B cell (primary cell): ENCODE data around the gene CASKIN2. TPM values are rescaled to one million over a fixed set of nuclear protein-coding genes. Genes with fewer than 3 reads are reported as not detected.

ENCODE experiments used
- ATAC-seq: fragments of 200-7000 bp; cut with Tn5 transposase; one replicate; pipeline ENCODE4 v1.10.0; 2021; ENCODE audit warnings: low read depth, mild to moderate bottlenecking, moderate number of reproducible peaks, moderate library complexity
- CTCF ChIA-PET: fragments of 350-600 bp; sonication (Branson Sonifier 250); formaldehyde crosslinking; loops from one replicate; lab custom pipeline; 2021; ENCODE audit warnings: antibody characterized with exemption, inconsistent platforms; lab: Charles Lee
- POLR2A ChIA-PET: fragments of 350-600 bp; sonication (Branson Sonifier 250); formaldehyde crosslinking; loops from one replicate; lab custom pipeline; 2021; ENCODE audit warnings: antibody characterized with exemption; lab: Charles Lee
- DNase-seq: peaks from one replicate; pipeline ENCODE4 v3.0.0; 2013
- H2AFZ ChIP-seq: 2 replicates; pipeline ENCODE4 v1.6.1; 2012; ENCODE audit warnings: mild to moderate bottlenecking, low read depth, low read length; ENCODE audit not compliant: insufficient read depth, poor library complexity, severe bottlenecking
- H3K27ac ChIP-seq, 2 donors: 1 replicate in 1 of 2; 2 replicates in 1 of 2; pipeline ENCODE4 v1.5.1; 2012 to 2013; ENCODE audit warnings: low read length in 2 of 2, mild to moderate bottlenecking in 2 of 2, moderate library complexity in 1 of 2
- H3K27me3 ChIP-seq, 4 experiments: fragments of 200-600 bp in 1 of 4; sonication (generic) in 1 of 4; replicated peaks in 1 of 4; 1 replicate in 2 of 4; 2 replicates in 2 of 4; pipeline versions ENCODE4 v1.6.1 to v1.7.0; 2013 to 2016; ENCODE audit warnings: low read length in 3 of 4, mild to moderate bottlenecking in 2 of 4, mixed read lengths in 1 of 4, moderate library complexity in 1 of 4; ENCODE audit not compliant: insufficient read depth in 4 of 4, control insufficient read depth in 3 of 4; ENCODE audit errors: control extremely low read depth in 1 of 4
- H3K36me3 ChIP-seq, 2 experiments: replicated peaks in 1 of 2; 1 replicate in 1 of 2; 2 replicates in 1 of 2; pipeline versions ENCODE4 v1.6.1 to v1.7.1; 2013; ENCODE audit warnings: low read length in 1 of 2; ENCODE audit not compliant: insufficient read depth in 2 of 2, control insufficient read depth in 1 of 2; ENCODE audit errors: control extremely low read depth in 1 of 2, extremely low read depth in 1 of 2
- H3K4me1 ChIP-seq, 2 donors: fragments of 200-600 bp in 1 of 2; sonication (generic) in 1 of 2; 1 replicate in 1 of 2; 2 replicates in 1 of 2; pipeline versions ENCODE4 v1.5.1 to v1.6.1; 2013 to 2017; ENCODE audit warnings: low read length in 2 of 2; ENCODE audit not compliant: control insufficient read depth in 2 of 2, insufficient read depth in 2 of 2
- H3K4me2 ChIP-seq: replicated peaks from 2 replicates; pipeline ENCODE3; 2012; ENCODE audit warnings: mild to moderate bottlenecking, low read depth, low read length; ENCODE audit not compliant: poor library complexity, severe bottlenecking
- H3K4me3 ChIP-seq, 5 experiments: fragments of 200-600 bp in 1 of 5; sonication (generic) in 1 of 5; 1 replicate in 3 of 5; 2 replicates in 2 of 5; pipeline versions ENCODE4 v1.5.1 to v1.7.0; 2011 to 2016; ENCODE audit warnings: low read length in 4 of 5, mild to moderate bottlenecking in 4 of 5, low read depth in 2 of 5, control low read depth in 1 of 5, moderate library complexity in 1 of 5; ENCODE audit not compliant: insufficient read depth in 1 of 5; ENCODE audit errors: control extremely low read depth in 1 of 5, extremely low read depth in 1 of 5
- H3K79me2 ChIP-seq: fragments of 200-600 bp; sonication (generic); one replicate; pipeline ENCODE4 v1.6.0; 2016; ENCODE audit warnings: low read length; ENCODE audit not compliant: control insufficient read depth, insufficient read depth
- H3K9ac ChIP-seq: fragments of 200-600 bp; sonication (generic); 2 replicates; pipeline ENCODE4 v1.6.1; 2017; ENCODE audit warnings: mild to moderate bottlenecking, low read length, moderate library complexity
- H3K9me3 ChIP-seq, 3 donors: one replicate each; pipeline versions ENCODE4 v1.6.1 to v1.7.1; 2013; ENCODE audit warnings: low read length in 2 of 3; ENCODE audit not compliant: control insufficient read depth in 2 of 3, insufficient read depth in 1 of 3; ENCODE audit errors: control extremely low read depth in 1 of 3
- H4K20me1 ChIP-seq: 2 replicates; pipeline ENCODE4 v1.6.0; 2012; ENCODE audit warnings: mild to moderate bottlenecking, low read length; ENCODE audit not compliant: insufficient read depth, control insufficient read depth, poor library complexity, severe bottlenecking
- H3K27ac Mint-ChIP-seq: one replicate; pipeline ENCODE4 v1.8.0; 2021; ENCODE audit warnings: mixed read lengths
- H3K27me3 Mint-ChIP-seq: one replicate; pipeline ENCODE4 v1.8.0; 2021; ENCODE audit warnings: mixed read lengths
- H3K4me1 Mint-ChIP-seq: one replicate; pipeline ENCODE4 v1.8.0; 2021; ENCODE audit warnings: mixed read lengths
- H3K4me3 Mint-ChIP-seq: one replicate; pipeline ENCODE4 v1.8.0; 2021; ENCODE audit warnings: mixed read lengths
- H3K9me3 Mint-ChIP-seq: one replicate; pipeline ENCODE4 v1.8.0; 2022; ENCODE audit warnings: mixed read lengths; ENCODE audit not compliant: insufficient read depth
- EZH2 ChIP-seq: IDR thresholded peaks from 2 replicates; pipeline ENCODE4 v1.6.1; 2012; ENCODE audit warnings: borderline replicate concordance, low read depth, mild to moderate bottlenecking, moderate library complexity, low read length; ENCODE audit not compliant: insufficient read depth, poor library complexity, severe bottlenecking
- WGBS: methylation state at CpG from one replicate; pipeline ENCODE4 v1.1.5; 2013; ENCODE audit warnings: missing lambda C conversion rate; ENCODE audit not compliant: insufficient coverage; 5-methylcytosine and 5-hydroxymethylcytosine counted together
- intact Hi-C: fragments of 100-400 bp; cut with micrococcal nuclease; formaldehyde crosslinking; loops from one replicate; pipeline ENCODE4 v1.10.0; 2022
- polyA plus RNA-seq: library from polyadenylated mRNA; depleted of rRNA; stranded (reverse); fragments of >200 nt; gene quantifications from 2 replicates; pipeline ENCODE4 v1.2.3, GENCODE V29; 2012
- total RNA-seq, 2 donors: library from RNA; stranded (reverse); fragments of 120-200 nt in 1 of 2; gene quantifications; 1 replicate in 1 of 2; 2 replicates in 1 of 2; pipeline versions ENCODE4 v1.2.3 to v1.2.4, GENCODE V29; 2013 to 2022
- TF ChIP-seq, protein P1 (sequence below): fragments of 200-600 bp; IDR thresholded peaks from one replicate; pipeline ENCODE4 v1.8.0; 2022; ENCODE audit warnings: antibody characterized with exemption, mild to moderate bottlenecking

Gene CASKIN2
- total and polyA plus RNA-seq, 2 donors (not counting 1 experiment from before 2014, with no cell fraction given) = 0.37 to 1.00 TPM

- H3K9me3 ChIP-seq = no peaks in the 10 kb centered on the region
- ATAC-seq (no peak), DNase-seq (no peak)
- 93% methylated on average over 9 of the region's 14 CpGs for WGBS
- H3K9me3 Mint-ChIP-seq = no peaks in the 10 kb centered on the region
- H3K4me2 ChIP-seq = no peak overlapping the region
- peaks cover 3% of the 10 kb centered on the region for H3K4me1 Mint-ChIP-seq
- no peaks in the 10 kb centered on the region for H3K27me3 ChIP-seq
- no peaks in the 10 kb centered on the region for H3K27me3 Mint-ChIP-seq
- no peak overlapping the region for H3K27ac Mint-ChIP-seq
- H2AFZ ChIP-seq = no peak overlapping the region
- H3K9ac ChIP-seq = no peak overlapping the region
- ChIA-PET POLR2A (interaction anchor here (0.9 kb wide), 2 partner anchors 19 to 36 kb away, joined by 3 read pairs; no protein-coding TSS in a partner anchor), CTCF (interaction anchor here (0.6 to 1.6 kb wide), 5 partner anchors 10 to 1042 kb away, joined by 3 to 4 read pairs (median 3); no protein-coding TSS in a partner anchor)
- no peaks in the 10 kb centered on the region for H3K36me3 ChIP-seq
- H3K4me1 ChIP-seq = no peaks in the 10 kb centered on the region
- intact Hi-C loops = no loop called here
- H3K79me2 ChIP-seq = no peaks in the 10 kb centered on the region
- no peak overlapping the region for H3K27ac ChIP-seq
- no peak overlapping the region for H3K4me3 ChIP-seq
- TF ChIP-seq, protein P1, sequence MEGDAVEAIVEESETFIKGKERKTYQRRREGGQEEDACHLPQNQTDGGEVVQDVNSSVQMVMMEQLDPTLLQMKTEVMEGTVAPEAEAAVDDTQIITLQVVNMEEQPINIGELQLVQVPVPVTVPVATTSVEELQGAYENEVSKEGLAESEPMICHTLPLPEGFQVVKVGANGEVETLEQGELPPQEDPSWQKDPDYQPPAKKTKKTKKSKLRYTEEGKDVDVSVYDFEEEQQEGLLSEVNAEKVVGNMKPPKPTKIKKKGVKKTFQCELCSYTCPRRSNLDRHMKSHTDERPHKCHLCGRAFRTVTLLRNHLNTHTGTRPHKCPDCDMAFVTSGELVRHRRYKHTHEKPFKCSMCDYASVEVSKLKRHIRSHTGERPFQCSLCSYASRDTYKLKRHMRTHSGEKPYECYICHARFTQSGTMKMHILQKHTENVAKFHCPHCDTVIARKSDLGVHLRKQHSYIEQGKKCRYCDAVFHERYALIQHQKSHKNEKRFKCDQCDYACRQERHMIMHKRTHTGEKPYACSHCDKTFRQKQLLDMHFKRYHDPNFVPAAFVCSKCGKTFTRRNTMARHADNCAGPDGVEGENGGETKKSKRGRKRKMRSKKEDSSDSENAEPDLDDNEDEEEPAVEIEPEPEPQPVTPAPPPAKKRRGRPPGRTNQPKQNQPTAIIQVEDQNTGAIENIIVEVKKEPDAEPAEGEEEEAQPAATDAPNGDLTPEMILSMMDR = no peak
- no peak for TF ChIP-seq EZH2
- H4K20me1 ChIP-seq = no peaks in the 10 kb centered on the region
- H3K4me3 Mint-ChIP-seq = no peak overlapping the region
Observed at GRCh38 chr17:75552425-75553294, 37.3 kb upstream of the CASKIN2 start.

DNA sequence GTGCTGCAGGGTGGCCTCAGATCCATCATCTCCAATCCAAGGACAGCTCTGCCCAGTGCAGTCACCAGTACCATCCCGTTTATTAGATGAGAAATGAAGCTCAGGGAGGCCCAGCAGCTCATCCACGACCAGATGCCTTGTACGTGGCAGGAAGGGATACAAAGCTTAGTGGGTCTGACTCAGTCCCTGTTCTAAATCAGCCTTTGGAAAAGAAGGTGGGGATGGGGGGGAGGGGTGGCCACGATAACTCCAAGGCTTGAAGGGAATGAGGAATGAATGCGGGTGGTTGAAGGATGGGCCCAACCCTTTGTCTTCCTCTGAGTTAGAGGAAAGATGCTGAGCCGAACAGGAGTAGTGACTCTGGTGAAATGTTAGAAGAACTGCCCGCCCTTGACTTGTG lies 35.9 kb upstream of the CASKIN2 start:
- no peaks in the 10 kb centered on the region for H3K79me2 ChIP-seq
- ChIA-PET CTCF (interaction anchor here (0.7 to 1.1 kb wide), 2 partner anchors 16 to 37 kb away, joined by 3 read pairs; no protein-coding TSS in a partner anchor), POLR2A (interaction anchor here (0.7 kb wide), 1 partner anchor 21 kb away, joined by 5 read pairs; no protein-coding TSS in a partner anchor)
- no peak for DNase-seq
- intact Hi-C loops = no loop called here
- H3K27ac ChIP-seq = no peak overlapping the region
- no peaks in the 10 kb centered on the region for H3K27me3 Mint-ChIP-seq
- no peak overlapping the region for H3K4me3 Mint-ChIP-seq
- no peak overlapping the region for H3K27ac Mint-ChIP-seq
- H3K9ac ChIP-seq = no peak overlapping the region
- no peaks in the 10 kb centered on the region for H4K20me1 ChIP-seq
- H3K36me3 ChIP-seq = peaks cover 0 to 5% of the 10 kb centered on the region in 2 experiments
- H3K4me1 Mint-ChIP-seq = peaks cover 3% of the 10 kb centered on the region
- no peak overlapping the region for H3K4me3 ChIP-seq
- ATAC-seq = no peak
- no peaks in the 10 kb centered on the region for H3K27me3 ChIP-seq
- no peaks in the 10 kb centered on the region for H3K9me3 ChIP-seq
- 88% methylated on average over 6 of the region's 7 CpGs for WGBS
- H3K4me1 ChIP-seq = no peaks in the 10 kb centered on the region
- TF ChIP-seq, protein P1 = no peak
- TF ChIP-seq EZH2 = no peak
- no peak overlapping the region for H2AFZ ChIP-seq
- no peak overlapping the region for H3K4me2 ChIP-seq
- no peaks in the 10 kb centered on the region for H3K9me3 Mint-ChIP-seq
